Esophagus muscularis mucosa (tissue), 4 donors: ENCODE measurements around the gene SH2D5.

Experiments used
- CTCF ChIP-seq, 3 experiments: fragments of 200-600 bp in 2 of 3; fragments of 450-650 bp in 1 of 3; sonication (generic) in 2 of 3; IDR thresholded peaks; one replicate each; pipeline ENCODE4 v1.5.1; 2017 to 2019; ENCODE audit warnings: antibody characterized with exemption in 3 of 3, mild to moderate bottlenecking in 2 of 3, moderate library complexity in 1 of 3
- EP300 ChIP-seq: sonication (generic); formaldehyde crosslinking; IDR thresholded peaks from one replicate; pipeline ENCODE4 v1.6.1; 2017; ENCODE audit warnings: antibody characterized with exemption
- POLR2A ChIP-seq: fragments of 450-650 bp; IDR thresholded peaks from one replicate; pipeline ENCODE4 v1.6.1; 2017; ENCODE audit warnings: antibody characterized with exemption, moderate library complexity, mild to moderate bottlenecking, low read depth

GRCh38 chr1:20684651-20685050 is 47.9 kb downstream of the SH2D5 start:
- TF ChIP-seq CTCF (IDR thresholded peaks at IDR 0.05) (no peak), EP300 (no peak), POLR2A (no peak)
